Stimulated activated CD8-positive, alpha-beta memory T cell treated with anti-CD3 and anti-CD28 coated beads, Interleukin-7, amount 100 ng/mL, for 4 hours (primary cell): Measurements from ENCODE around the gene R3HDM4.
"Not testable (repeated sequence)": the region's sequence is repeated elsewhere in the genome, so short reads cannot be mapped to it uniquely, and the experiment has no call there.

Source experiments
- DNase-seq, 2 donors: peaks; one replicate each; pipeline ENCODE4 v3.0.0-alpha.2; 2020; ENCODE audit warnings: low read depth in 2 of 2

Gene R3HDM4

DNA sequence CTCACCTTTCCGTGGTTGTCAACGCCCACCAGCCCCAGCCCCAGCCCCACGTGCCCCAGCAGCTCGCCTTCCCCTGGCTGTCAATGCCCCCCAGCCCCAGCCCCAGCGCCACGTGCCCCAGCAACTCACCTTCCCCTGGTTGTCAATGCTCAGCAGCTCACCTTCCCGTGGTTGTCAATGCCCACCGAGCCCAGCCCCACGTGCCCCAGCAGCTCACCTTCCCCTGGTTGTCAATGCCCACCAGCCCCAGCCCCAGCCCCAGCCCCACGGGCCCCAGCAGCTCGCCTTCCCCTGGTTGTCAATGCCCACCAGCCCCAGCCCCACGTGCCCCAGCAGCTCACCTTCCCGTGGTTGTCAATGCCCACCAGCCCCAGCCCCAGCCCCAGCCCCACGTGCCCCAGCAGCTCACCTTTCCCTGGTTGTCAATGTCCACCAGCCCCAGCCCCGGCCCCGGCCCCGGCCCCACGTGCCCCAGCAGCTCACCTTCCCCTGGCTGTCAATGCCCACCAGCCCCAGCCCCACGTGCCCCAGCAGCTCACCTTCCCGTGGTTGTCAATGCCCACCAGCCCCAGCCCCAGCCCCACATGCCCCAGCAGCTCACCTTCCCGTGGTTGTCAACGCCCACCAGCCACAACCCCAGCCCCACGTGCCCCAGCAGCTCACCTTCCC lies 34.9 kb downstream of the R3HDM4 start:
- not testable (repeated sequence) for DNase-seq

DNA sequence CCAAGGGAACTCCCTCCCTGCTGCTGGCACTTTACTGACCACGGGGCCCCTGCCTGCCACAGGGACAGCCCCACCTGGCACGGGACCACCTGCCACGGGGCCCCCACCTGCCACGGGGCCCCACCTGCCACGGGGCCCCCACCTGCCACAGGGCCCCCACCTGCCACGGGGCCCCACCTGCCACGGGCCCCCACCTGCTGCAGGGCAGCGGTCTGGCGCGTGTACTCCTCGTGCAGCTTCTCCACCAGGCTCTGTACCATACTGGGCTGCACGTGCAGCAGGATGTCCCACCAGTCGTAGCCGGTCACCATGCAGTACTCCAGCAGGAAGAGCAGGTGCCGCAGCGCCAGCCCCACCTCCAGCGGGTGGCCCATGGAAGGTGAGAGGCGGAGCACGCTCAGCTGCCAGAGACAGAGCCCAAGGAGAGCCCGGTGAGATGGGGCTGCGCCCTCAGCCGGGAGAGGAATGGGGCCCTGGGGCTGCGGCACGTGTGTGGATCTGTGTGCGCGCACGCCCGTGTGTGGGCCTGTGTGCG lies 36.2 kb downstream of the R3HDM4 start:
- DNase-seq = no peak

DNA sequence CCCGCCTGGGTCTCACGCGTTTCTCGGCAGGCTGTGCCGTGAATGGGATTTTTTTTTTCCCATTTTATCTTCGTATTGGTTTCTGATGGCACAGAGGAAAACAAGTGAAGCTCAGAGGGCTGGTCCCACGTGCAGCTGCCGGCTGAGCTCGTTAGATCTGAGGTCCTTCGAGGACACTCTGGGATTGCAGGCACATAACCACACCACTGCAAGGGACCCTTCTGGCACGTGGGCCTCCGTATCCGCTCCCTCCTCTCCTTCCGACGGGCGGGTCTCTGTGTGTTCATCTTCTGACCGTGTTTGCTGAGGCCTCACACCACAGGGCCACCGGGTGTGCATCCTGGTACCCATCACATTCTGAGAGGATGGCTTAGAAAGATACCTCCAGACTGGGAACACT lies 36.9 kb downstream of the R3HDM4 start:
- DNase-seq = no peak

DNA sequence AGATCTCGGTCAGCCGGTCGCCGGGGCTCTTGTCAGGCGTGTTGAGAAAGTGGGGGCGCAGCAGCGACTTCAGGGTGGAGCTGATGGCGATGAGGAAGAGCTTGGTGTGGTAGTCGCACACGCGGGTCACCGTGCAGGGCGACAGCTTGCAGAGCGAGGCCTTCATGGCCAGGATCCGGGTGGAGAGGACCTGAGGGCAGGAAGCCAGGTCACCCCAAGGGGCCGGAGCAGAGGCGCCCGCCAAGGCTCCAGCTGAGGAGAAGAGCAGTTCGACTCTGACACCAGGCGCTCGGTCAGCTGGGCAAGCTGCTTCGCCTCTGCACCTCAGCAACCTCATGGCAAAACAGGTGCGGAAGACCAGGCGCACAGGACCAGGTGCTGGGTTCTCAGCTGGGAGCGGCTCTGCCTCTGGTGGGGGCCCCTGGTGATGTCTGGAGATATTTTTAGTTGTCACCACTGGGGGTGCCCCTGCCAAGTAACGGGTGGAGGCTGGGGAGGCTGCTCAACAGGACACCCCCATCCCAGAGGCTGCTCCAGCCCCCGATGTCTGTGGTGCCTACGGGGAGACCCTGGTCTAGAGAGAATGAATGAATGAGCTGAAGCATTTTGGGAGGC lies 37.6 kb downstream of the R3HDM4 start:
- no peak for DNase-seq

DNA sequence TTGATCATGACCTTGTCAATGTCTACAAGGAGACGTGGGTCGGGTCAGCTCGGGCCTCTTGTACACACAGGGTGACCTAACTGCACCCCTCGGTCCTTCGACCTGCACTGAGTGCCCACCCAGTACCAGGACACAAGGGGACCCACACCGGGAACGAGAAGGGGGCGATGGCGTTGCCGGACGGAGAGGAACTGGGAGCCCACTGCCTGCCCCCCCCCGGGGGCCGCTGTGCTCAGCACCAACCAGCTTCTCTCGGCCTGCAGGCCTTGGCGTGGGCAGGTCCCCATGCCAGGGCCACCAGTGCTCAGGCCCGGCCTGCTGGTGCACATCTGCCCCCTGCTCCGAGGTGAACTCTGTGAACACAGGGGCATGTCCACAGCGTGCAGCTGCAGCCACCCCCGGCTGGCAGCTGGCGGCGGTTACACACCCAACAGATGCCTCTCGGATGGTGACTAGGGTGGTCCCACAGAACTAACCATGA lies 39.4 kb downstream of the R3HDM4 start:
- no peak for DNase-seq

DNA sequence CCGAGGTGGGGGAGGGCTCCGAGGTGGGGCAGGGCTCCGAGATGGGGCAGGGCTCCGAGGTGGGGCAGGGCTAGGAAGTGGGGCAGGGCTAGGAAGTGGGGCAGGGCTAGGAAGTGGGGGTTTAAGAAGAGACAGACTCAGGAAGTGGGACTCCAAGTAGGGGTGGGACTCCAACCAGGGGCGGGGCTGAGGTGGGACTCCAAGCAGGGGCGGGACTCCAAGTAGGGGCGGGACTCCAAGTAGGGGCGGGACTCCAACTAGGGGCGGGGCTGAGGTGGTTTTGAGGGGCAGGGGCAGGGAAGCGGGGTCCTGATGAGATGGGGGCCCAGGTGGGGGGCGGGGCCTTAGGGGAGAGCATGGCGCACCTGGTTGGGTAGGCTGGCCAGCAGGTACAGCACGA lies 39.9 kb downstream of the R3HDM4 start:
- peak; percentile 53 to 62 for DNase-seq

DNA sequence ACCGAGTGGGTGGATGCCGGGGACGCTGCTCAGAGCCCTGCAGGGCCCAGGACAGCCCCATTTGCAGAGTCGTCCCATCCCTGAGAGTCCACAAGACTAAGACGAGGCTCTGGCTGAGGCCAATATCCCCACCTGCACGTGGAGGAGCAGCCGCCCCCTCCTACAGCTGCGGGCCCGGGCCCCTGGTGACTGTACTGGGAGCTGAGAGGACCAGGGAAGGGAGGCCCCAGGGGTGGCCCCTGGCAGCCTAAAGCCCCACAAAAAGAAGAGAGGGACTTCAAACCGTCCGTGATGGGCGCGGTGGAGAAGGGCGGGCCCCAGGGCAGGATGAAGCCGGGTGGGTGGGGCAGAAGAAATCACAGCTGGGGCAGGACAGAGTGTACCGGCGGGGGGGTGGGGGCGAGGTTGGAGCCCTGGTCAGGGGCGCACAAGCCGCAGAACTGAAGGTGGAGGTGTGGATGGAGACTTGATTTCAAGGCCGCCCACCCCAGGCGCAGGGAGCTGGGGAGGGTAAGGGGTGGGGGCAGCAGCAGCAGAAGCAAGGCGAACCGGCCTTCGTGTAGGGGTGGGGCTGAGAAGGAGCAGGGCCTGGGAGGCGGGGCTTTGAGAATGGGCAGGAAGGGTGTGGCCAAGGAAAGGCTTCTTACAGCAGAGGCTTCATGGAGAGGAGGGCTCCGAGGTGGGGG lies 40.6 kb downstream of the R3HDM4 start:
- DNase-seq = peak; percentile 58 to 62

DNA sequence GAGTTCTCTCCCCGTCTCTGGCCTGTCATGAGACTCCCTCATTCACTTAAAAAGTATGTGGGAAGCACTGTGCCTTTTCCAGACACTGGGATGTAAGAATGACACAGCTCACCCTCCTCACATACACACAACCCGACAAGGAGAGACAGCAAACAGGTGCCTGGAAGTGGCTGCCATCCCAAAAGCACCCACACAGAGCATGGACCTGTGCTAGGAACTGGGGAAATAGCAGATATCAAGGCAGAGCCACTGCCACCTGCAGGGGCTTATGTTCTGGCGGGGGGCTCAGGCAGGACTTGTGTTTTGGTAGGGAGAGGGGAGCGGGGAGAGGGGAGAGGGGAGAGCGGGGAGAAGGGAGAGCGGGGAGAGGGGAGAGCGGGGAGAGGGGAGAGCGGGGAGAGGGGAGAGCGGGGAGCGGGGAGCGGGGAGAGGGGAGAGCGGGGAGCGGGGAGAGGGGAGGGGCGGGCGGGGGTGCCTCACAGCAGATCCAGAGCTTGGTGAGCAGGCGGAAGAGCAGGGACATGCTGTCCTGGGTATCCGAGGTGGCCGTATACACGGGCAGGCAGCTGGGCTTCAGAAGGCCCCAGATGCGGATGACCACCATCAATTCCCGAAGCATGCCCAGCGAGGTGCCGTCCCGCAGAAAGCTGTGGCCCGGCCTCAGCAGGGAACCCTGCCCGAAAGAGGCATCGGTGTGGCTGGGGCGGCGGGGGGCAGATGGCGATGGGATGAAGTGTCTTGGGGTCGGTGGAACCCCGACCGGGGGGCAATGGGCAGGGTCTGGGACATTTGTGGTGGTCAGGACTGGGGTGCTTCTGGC lies 41.4 kb downstream of the R3HDM4 start:
- no peak for DNase-seq

DNA sequence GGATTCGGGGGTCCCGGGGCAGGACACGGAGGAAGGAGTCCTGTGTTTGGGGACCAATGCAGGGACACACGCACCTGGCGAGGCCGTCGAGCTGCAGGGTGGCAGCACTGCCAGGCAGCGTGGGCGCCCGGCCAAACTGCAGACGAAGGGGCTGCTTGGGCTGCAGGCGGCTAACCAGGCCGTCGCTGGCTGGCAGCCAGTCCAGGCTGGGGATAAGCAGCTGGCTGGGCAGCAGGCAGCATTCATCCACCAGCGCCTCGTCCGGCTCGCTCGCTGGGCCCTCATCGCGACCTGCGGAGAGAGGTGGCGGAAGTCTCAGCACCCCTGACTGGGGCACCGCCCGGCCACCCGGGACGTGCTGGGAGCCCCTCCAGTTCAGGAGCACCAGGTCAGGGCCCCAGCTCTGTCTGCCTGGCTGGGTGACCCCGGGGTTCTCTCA lies 42.0 kb downstream of the R3HDM4 start:
- DNase-seq = no peak

DNA sequence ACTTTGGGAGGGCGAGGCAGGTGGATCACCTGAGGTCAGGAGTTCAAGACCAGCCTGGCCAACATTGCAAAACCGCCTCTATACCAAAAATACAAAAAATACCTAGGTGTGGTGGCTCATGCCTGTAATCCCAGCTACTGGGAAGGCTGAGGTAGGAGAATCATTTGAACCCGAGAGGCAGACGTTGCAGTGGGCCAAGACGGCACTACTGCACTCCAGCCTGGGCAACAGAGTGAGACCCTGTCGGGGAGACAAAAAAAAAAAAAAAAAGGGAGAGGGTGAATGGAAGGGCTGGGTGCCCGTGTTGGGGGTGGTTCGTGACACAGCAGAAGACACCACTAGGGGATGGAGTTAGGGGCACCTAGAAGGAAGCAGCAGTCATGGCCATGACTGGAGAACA lies 42.7 kb downstream of the R3HDM4 start:
- no peak for DNase-seq

DNA sequence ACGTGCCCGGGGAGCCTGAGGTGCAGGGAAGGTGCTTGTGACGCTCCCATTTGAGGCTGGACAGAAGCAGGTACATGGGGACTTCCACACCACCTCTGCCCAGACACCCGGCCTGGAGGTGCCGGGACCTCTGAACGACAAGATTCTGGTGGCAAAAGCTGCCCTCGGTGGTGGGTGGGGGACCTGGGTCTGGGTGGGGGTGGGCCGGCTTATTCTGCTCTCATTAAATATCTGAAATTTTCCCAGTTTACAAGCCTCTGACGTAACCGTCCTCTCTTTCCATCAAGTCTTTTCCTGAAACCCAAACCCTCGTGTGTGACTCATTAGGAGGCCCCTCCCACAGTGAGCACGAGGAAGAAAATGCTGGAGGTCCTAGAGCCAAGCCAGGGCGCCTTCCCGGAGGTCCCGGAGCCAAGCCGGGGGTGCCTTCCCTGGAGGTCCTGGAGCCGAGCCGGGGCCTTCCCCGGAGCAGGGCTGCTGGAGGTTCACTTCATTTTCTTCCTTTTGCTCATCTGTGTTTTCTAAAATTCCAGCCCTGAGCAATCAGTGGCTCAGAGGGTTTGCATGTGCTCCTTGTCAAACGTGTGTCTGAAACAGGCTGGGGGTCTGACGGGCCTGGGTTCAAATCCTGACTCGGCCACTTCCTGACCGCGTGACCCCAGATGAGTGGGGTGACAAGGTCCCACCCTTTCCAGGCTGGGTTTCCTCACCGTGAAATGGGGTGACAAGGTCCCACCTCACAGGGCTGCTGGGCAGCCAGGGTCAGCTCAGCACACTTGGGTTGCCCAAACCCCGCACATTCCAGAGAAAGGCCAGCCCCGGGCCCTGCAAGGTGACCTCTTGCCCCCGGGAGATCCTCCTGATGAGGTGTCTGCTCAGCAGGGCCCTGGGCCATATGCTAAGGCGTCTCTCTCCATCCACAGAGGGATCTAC lies 43.5 kb downstream of the R3HDM4 start:
- DNase-seq = no peak

DNA sequence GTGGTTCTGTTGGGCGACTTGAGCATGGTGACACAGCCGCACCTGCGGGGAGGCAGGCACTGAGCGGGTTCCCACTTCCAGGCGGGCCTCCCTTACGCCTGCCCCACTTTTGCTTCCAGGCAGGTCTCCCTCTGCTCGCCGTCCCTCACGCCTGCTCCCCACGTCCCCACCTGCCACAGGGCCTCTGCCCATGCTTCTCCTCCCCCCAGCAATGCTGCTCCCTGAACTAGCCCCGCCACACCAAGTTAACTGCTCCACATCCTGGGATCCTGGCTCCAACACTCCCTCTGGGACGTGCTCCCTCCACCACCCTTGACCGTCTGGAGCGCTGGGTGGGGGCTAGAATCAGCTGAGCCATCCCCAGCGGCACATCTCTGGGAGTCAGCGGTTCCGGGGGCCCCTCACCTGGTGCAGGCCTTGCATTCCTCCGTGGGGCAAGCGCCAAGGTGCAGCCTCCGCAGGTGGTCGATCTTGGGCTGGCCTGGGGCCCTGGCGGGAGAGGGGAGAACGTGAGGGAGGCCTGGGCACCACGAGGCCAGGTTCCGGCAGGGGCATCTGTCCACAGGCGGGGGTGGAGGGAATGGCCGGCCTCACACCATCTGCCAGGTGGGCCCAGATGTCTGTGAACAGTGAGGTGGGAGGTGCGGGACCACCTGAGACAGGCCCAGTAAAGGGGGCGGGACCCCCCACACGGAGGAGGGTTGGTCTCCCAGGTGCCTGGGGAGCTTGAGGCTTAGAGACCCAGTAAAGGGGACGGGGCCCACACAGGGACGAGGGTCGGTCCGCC lies 44.4 kb downstream of the R3HDM4 start:
- DNase-seq = no peak

DNA sequence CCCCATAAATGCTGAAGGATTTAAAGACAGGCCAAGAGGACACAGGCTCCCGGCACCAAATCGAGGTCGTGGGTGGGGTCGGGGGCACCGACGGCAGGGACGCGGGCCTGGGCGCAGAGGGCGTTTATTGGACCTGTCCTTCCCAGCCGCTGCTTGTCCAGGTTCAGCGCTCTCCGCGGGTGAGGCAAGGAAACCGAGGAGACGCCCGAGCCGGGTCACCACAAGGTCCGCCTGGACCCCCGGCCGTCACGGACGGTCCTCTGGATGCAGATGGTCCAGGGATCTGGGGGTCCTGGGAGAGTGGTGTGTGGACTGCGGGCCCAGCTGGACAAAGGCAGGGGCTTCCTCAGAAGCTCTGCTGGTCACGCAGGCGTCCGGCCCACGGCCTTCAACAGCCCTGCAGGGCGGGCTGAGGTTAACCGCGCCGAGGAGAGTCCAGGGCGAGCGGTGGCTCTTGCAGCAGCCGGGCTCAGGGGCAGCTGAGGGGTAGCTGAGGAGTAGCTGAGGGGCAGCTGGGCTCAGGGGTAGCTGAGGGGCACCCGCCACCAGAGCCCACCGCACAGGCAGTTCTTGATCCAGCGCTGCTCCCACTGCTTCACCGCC lies 45.1 kb downstream of the R3HDM4 start:
- DNase-seq = no peak

DNA sequence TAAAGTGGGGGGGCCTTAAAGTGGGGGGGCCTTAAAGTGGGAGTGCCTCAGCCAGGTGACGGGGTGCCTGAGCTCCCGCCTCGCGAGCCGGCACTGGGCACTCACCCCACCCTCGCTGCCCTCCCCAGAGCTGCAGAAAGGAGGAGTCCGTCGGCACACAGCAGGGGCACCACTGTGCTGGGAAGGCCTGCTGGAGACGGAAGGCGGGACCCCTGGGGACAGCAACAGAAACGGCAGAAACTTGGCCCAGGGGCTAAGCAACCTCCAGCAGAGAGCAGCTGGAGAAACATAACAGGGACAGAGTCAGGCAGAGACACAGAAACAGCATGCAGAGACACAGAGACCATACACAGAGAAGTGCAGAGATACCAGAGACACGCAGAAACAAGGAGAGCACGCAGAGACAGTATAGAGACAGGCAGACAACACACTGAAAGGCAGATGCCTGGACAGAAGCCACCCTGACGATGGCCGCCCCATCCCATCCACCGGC lies 45.7 kb downstream of the R3HDM4 start:
- no peak for DNase-seq

DNA sequence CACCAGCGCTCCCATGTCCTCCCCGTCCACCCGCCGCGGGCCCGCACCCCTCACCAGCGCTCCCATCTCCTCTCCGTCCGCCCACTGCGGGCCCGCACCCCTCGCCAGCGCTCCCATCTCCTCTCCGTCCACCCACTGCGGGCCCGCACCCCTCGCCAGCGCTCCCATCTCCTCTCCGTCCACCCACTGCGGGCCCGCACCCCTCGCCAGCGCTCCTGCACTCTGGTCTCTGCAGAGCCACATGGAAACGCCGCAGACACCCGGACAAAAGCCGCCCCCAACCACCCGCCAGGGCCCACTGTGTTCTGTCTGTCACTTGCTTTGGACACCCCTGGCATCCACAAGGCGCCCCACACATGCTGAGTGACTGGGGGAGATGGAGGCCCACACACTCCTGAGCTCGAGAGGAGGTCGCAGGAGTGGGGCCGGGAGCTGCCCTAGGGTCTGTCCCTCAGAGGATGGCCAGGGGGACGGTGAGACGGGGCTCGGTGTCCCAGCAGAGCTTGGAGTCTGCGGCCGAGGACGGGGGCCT lies 46.2 kb downstream of the R3HDM4 start:
- DNase-seq = no peak

DNA sequence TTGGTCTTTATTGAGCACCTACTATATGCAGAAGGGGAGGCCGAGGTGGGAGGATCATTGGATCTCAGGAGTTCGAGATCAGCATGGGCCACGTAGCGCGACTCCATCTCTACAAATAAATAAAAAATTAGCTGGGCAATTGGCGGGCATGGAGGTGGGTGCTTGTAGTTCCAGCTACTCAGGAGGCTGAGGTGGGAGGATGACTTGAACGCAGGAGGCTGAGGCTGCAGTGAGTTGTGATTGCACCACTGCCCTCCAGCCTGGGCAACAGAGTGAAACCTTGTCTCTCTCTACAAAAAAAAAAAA lies 49.8 kb downstream of the R3HDM4 start:
- no peak for DNase-seq

DNA sequence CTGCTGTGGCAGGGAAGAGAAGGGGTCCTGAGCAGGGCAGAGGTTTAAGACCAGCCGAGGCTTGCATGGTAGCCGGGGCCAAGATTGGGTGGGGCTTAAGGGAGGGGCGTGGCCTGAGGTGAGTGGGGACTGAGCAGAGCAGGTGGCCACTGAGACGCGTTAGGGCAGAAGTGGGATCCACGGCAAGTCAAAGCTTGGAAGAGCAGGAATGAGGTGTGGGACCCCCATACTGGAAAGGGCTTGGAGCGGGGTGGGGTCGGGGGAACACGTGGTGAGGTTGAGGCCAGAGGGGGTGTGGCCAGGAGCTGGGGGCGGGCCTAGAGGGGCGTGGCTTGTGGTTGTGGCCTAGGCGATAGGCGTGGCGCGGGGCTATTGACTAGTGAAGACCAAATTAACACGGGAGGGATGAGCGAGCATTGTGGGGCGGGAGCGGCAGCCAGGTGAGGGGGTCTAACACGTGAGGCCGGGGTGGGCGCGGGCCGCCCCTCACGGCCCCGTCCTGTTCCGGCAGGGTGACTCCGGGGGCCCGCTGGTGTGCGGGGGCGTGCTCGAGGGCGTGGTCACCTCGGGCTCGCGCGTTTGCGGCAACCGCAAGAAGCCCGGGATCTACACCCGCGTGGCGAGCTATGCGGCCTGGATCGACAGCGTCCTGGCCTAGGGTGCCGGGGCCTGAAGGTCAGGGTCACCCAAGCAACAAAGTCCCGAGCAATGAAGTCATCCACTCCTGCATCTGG lies 50.3 kb downstream of the R3HDM4 start:
- peak; percentile 61 to 64 for DNase-seq

DNA sequence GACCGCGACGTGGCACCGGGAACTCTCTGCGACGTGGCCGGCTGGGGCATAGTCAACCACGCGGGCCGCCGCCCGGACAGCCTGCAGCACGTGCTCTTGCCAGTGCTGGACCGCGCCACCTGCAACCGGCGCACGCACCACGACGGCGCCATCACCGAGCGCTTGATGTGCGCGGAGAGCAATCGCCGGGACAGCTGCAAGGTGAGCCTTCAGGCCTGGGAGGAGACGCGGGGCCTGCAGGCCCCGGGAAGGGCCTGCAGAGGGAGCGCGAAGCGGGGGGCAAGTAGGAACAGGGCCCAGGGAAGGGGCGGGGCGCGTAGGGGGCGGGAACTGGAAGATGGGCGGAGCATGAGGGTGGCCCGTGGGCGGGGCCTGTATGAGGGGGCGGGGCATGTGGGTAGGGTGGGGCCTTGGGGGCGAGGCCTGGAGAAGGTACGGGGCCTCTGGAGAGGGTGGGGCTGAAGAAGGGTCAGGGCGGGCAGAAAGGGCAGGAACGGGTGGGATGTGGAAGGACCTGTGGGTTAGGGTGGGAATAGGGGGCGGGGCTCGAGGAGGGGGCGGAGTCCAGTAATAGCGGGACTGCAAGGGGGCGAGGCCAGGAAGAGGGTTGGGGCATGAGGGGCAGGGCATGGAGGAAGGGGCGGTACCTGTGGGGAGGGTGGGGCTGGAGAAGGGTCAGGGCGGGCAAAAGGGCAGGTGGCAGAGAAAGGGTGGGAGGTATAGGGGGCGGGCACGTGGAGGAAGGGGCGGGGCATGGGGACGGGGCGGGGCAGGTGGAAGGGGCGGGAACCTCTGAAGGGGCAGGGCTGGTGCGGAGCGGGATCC lies 51.1 kb downstream of the R3HDM4 start:
- DNase-seq = peak; percentile 37 to 51
